ENCODE measurements around the gene AKR7A3. TPM values are rescaled to one million over a fixed set of nuclear protein-coding genes. Genes with fewer than 3 reads are reported as not detected.

AKR7A3 gene
- total and polyA plus RNA-seq, 10 of the 15 experiments (the other 5 are each of a cell fraction or from before 2014, with no cell fraction given), result 0.10 to 1.1 (median 0.25) TPM; not detected in 2

DNA sequence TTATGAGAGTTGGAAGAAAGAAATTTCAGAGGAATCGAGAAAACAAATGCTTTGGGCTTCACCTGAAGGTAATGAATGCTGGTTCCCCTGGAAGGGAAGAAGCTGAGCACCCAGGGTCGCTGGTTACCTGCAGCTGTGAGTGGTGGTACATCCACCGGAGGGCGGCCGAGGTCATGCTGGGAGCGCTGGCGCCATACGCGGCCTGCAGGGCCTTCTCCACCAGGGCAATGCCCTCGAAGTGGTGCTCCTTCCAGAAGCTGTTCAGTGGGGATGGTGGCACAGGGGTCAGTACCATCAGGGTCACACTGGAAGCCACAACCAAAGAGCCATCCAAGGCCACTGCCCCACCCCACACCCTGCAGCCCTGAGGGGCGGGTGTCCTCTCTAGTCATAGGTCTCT is 20.1 kb downstream of the AKR7A3 start:
- no peak for ATAC-seq
- Histone ChIP-seq H3K27ac (ENCODE audit: control insufficient read depth, insufficient read depth) (no peak overlapping the region), H3K9ac (ENCODE audit: control insufficient read depth, insufficient read depth, low read length) (no peak overlapping the region), H3K27me3 (replicated peaks in 1 of 2; ENCODE audit: control insufficient read depth in 2 of 2, insufficient read depth in 2 of 2, low read length in 1 of 2) (no peaks in the 10 kb centered on the region), H3K9me3 (replicated peaks; ENCODE audit: control insufficient read depth, insufficient read depth, low read length) (no peaks in the 10 kb centered on the region), H3K4me2 (ENCODE audit: control insufficient read depth, insufficient read depth) (no peak overlapping the region), H3K36me3 (ENCODE audit: control insufficient read depth in 2 of 2, insufficient read depth in 2 of 2, low read length in 1 of 2) (no peaks in the 10 kb centered on the region), H3K4me3 (no peak overlapping the region), H3K4me1 (ENCODE audit: control insufficient read depth, insufficient read depth, low read length) (no peaks in the 10 kb centered on the region), H2AFZ (ENCODE audit: control insufficient read depth, low read depth, low read length) (no peak overlapping the region), H3K79me2 (ENCODE audit: control insufficient read depth, insufficient read depth, low read length) (no peaks in the 10 kb centered on the region), H4K20me1 (ENCODE audit: control insufficient read depth, insufficient read depth) (no peaks in the 10 kb centered on the region)
- TF ChIP-seq FOXM1 (IDR thresholded peaks at IDR 0.05; ENCODE audit: low read depth, low read length), result no peak
- TF ChIP-seq TBL1XR1 (IDR thresholded peaks at IDR 0.05; ENCODE audit: low read depth, low read length), result no peak
- TF ChIP-seq CBX5 (IDR thresholded peaks at IDR 0.05; ENCODE audit: low read depth), result no peak
- TF ChIP-seq NRF1 (conservative IDR thresholded peaks at IDR 0.05; ENCODE audit: low read depth, low read length), result no peak
- no peak for TF ChIP-seq ZNF384 (IDR thresholded peaks at IDR 0.05; ENCODE audit: borderline replicate concordance, low read depth, low read length)
- TF ChIP-seq EED (IDR thresholded peaks at IDR 0.05; ENCODE audit: low read depth), result no peak
- TF ChIP-seq DPF2 (IDR thresholded peaks at IDR 0.05), result no peak
- no peak for TF ChIP-seq PAX8 (IDR thresholded peaks at IDR 0.05)
- TF ChIP-seq, protein P1, sequence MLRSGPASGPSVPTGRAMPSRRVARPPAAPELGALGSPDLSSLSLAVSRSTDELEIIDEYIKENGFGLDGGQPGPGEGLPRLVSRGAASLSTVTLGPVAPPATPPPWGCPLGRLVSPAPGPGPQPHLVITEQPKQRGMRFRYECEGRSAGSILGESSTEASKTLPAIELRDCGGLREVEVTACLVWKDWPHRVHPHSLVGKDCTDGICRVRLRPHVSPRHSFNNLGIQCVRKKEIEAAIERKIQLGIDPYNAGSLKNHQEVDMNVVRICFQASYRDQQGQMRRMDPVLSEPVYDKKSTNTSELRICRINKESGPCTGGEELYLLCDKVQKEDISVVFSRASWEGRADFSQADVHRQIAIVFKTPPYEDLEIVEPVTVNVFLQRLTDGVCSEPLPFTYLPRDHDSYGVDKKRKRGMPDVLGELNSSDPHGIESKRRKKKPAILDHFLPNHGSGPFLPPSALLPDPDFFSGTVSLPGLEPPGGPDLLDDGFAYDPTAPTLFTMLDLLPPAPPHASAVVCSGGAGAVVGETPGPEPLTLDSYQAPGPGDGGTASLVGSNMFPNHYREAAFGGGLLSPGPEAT (IDR thresholded peaks at IDR 0.05; ENCODE audit: low read depth), result no peak
- TF ChIP-seq CBX3 (IDR thresholded peaks at IDR 0.05; ENCODE audit: borderline replicate concordance, low read depth), result no peak
- TF ChIP-seq, protein P2, sequence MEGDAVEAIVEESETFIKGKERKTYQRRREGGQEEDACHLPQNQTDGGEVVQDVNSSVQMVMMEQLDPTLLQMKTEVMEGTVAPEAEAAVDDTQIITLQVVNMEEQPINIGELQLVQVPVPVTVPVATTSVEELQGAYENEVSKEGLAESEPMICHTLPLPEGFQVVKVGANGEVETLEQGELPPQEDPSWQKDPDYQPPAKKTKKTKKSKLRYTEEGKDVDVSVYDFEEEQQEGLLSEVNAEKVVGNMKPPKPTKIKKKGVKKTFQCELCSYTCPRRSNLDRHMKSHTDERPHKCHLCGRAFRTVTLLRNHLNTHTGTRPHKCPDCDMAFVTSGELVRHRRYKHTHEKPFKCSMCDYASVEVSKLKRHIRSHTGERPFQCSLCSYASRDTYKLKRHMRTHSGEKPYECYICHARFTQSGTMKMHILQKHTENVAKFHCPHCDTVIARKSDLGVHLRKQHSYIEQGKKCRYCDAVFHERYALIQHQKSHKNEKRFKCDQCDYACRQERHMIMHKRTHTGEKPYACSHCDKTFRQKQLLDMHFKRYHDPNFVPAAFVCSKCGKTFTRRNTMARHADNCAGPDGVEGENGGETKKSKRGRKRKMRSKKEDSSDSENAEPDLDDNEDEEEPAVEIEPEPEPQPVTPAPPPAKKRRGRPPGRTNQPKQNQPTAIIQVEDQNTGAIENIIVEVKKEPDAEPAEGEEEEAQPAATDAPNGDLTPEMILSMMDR (IDR thresholded peaks at IDR 0.05 in 2 of 3, conservative IDR thresholded peaks at IDR 0.05 in 1 of 3; ENCODE audit: control insufficient read depth in 2 of 3, extremely low read depth in 1 of 3, insufficient read depth in 1 of 3, low read depth in 3 of 3, low read length in 3 of 3), result no peak
- TF ChIP-seq HDAC2 (IDR thresholded peaks at IDR 0.05), result no peak
- TF ChIP-seq NR2F1 (conservative IDR thresholded peaks at IDR 0.05), result no peak
- TF ChIP-seq, protein P3, sequence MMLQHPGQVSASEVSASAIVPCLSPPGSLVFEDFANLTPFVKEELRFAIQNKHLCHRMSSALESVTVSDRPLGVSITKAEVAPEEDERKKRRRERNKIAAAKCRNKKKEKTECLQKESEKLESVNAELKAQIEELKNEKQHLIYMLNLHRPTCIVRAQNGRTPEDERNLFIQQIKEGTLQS (IDR thresholded peaks at IDR 0.05; ENCODE audit: borderline replicate concordance, extremely low read depth, low read depth, low read length), result no peak
- ChIA-PET SMC1A (ENCODE audit: uncharacterized antibody, unreplicated experiment) (interaction anchor here (1.2 kb wide), 1 partner anchor 20 kb away, joined by 3 read pairs; no protein-coding TSS in a partner anchor), CTCF (interaction anchor here (1.2 to 1.3 kb wide), 3 partner anchors 385 to 392 kb away, joined by 3 to 4 read pairs (median 3); no protein-coding TSS in a partner anchor), POLR2A (interaction anchor here (0.6 kb wide), 1 partner anchor 78 kb away, joined by 3 read pairs; no protein-coding TSS in a partner anchor), RAD21 (ENCODE audit: unreplicated experiment) (interaction anchor here (1.2 kb wide), 1 partner anchor 386 kb away, joined by 5 read pairs; no protein-coding TSS in a partner anchor)
- intact Hi-C loops (cut with micrococcal nuclease; ENCODE audit: unreplicated experiment), result no loop called here
- no TSS peak for BruUV-seq (replicated peaks)
- in situ Hi-C loops (cut with MboI), result no loop called here
- 53% methylated on average over 11 of the region's 11 CpGs for WGBS (ENCODE audit: insufficient coverage, insufficient replicate concordance, low lambda C conversion rate, missing lambda C conversion rate)
- no peak for DNase-seq (ENCODE audit: low read depth, low spot score)
- FAIRE-seq, result no peak

Measured in GM12878 (cell line).